H7 (cell line): ENCODE measurements around the gene ABCA7. TPM values are rescaled to one million over a fixed set of nuclear protein-coding genes. Genes with fewer than 3 reads are reported as not detected.
A peak's percentile ranks its signal among the peaks of the same experiment; 100 is the strongest.

ENCODE experiments used
- DNase-seq: peaks from one replicate; pipeline ENCODE4 v3.0.0; 2012
- H3K27me3 ChIP-seq: 2 replicates; pipeline ENCODE4 v1.6.0; 2011; ENCODE audit warnings: mild to moderate bottlenecking, low read length; ENCODE audit not compliant: control insufficient read depth, insufficient read depth
- H3K36me3 ChIP-seq: replicated peaks from 2 replicates; pipeline ENCODE4 v1.5.1; 2011; ENCODE audit warnings: low read length; ENCODE audit not compliant: control insufficient read depth, insufficient read depth
- H3K4me3 ChIP-seq: 2 replicates; pipeline ENCODE4 v1.5.1; 2011; ENCODE audit warnings: low read depth, mild to moderate bottlenecking, control low read depth, low read length, moderate library complexity; ENCODE audit not compliant: insufficient read depth
- total RNA-seq: library from RNA; depleted of rRNA; stranded (reverse); fragments of >200 nt; shearing (Covaris generic); gene quantifications from 2 replicates; pipeline ENCODE4 v1.2.3, GENCODE V29; 2014

ABCA7 gene
- total RNA-seq, 1 experiment from 2014 or later: 19.7 TPM

- peak; percentile 95 for DNase-seq
- Histone ChIP-seq H3K36me3 (peaks cover 5% of the 10 kb centered on the region), H3K27me3 (peaks cover 34% of the 10 kb centered on the region; the same call in 1 of the 2 replicates), H3K4me3 (peak overlapping the region; percentile 48)
Measured at GRCh38 chr19:1070931-1071791, 31.3 kb downstream of the ABCA7 start.

GRCh38 chr19:1072371-1073015, 32.6 kb downstream of the ABCA7 start:
- Histone ChIP-seq H3K27me3 (peaks cover 22% of the 10 kb centered on the region; the same call in 1 of the 2 replicates), H3K36me3 (peaks cover 5% of the 10 kb centered on the region), H3K4me3 (no peak overlapping the region)
- DNase-seq: no peak

DNA sequence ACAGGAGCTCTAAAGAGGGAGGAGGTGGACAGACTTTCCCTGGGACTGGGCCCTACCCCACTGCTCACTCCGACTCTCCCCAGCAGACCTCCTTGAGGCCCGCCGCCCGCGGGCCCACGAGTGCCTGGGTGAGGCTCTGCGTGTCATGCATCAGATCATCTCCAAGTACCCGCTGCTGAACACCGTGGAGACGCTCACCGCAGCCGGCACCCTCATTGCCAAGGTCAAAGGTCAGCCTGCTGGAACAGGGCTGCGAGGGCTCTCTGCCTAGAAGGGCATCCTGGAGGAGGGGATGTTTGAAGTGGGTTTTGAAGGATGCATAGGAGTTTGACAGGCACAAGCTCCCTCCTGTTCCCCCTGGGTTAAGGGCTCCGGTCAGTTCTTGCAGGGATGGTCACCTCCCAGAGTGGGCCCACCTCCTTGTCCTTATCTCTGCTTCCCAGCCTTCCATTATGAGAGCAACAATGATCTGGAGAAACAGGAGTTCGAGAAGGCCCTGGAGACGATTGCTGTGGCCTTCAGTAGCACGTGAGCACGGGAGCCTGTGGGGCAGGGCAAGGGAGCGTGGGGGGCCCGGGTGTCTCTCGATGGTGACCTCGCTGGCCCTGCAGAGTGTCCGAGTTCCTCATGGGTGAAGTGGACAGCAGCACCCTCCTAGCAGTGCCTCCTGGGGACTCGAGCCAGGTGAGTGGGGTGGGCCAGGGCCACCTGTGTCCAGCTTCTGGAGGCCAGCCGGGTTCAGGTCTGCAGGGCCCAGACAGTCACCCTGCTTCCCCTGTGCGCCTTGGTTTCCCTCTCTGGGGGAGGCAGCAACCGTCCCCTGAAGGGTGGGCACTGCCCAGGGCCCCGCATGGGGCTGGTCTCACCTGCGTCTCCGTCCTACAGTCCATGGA, 33.4 kb downstream of the ABCA7 start:
- H3K36me3 ChIP-seq: peaks cover 5% of the 10 kb centered on the region
- no peak overlapping the region for H3K4me3 ChIP-seq
- DNase-seq: no peak
- peaks cover 20% of the 10 kb centered on the region; the same call in 1 of the 2 replicates for H3K27me3 ChIP-seq

DNA sequence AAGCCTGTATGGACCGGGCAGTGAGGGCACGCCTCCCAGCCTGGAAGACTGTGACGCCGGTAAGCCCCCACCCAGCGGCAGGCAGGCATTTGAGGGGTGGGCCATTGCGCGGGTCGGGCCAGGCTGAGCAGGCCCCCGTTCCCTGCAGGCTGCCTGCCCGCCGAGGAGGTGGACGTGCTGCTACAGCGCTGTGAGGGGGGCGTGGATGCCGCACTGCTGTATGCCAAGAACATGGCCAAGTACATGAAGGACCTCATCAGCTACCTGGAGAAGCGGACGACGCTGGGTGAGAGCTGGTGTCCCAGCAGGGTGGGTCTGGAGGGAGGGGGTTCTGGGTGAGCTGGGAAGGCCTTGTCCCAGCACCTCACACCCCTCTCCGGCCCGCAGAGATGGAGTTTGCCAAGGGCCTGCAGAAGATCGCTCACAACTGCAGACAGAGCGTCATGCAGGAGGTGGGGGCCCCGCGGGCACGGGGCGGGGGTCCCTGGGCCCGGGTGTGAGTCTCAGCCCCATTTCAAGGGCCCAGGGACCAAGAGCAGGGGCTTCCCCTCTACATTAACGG, 34.1 kb downstream of the ABCA7 start:
- peaks cover 5% of the 10 kb centered on the region for H3K36me3 ChIP-seq
- no peak overlapping the region for H3K4me3 ChIP-seq
- DNase-seq: no peak
- H3K27me3 ChIP-seq: peaks cover 17% of the 10 kb centered on the region; the same call in 1 of the 2 replicates

DNA sequence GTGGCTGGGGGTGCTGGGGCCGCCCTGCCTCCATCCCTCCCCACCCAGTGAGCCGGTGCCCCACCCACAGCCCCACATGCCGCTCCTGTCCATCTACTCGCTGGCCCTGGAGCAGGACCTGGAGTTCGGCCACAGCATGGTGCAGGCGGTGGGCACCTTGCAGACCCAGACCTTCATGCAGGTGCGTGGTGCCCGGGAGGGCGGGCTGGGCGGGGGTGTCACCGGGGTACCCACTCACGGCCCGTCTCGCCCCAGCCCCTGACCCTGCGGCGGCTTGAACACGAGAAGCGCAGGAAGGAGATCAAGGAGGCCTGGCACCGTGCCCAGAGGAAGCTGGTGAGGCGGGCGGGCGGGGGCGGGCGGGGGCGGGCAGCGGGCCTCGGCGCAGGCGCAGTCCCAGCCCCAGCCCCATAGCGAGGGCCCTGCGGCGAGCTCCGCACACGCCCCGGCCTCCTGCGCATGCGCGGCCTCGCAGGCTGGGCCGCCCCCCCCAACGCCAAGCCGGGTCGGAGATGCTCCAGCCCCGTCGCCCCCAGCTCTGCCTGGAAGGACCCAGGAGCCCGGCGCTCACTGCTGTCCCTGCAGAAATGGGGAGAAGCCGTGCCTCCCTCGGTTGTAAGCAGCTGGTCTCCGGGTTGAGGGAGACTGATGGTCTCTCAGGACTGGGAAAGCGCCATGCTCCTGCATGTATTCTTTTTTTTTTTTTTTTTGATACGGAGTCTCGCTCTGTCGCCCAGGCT, 34.8 kb downstream of the ABCA7 start:
- H3K27me3 ChIP-seq: peaks cover 15% of the 10 kb centered on the region; the same call in 1 of the 2 replicates
- no peak overlapping the region for H3K4me3 ChIP-seq
- no peak for DNase-seq
- H3K36me3 ChIP-seq: peaks cover 5% of the 10 kb centered on the region

DNA sequence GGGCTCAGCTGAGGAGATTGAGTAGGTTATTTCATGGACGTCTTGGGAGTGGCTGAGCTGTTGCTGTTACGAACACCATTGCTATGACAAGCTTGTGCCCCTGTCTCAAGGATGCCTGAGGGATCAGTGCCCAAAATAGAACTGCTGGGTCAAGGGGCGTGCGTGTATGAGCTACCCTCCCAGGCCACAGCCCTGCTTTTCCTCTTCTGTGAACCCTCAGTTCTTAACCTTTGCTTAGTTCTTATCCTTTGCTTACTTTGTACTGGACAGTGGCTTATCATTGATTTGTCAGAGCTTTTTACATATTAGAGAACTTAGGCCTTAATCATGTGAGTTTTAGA, 36.1 kb downstream of the ABCA7 start:
- Histone ChIP-seq H3K36me3 (peaks cover 5% of the 10 kb centered on the region), H3K4me3 (no peak overlapping the region), H3K27me3 (peaks cover 6% of the 10 kb centered on the region; the same call in 1 of the 2 replicates)
- no peak for DNase-seq

GRCh38 chr19:1076951-1077350, 37.0 kb downstream of the ABCA7 start:
- Histone ChIP-seq H3K27me3 (no peaks in the 10 kb centered on the region; the same call in 1 of the 2 replicates), H3K4me3 (no peak overlapping the region), H3K36me3 (peaks cover 5% of the 10 kb centered on the region)
- no peak for DNase-seq

GRCh38 chr19:1079566-1080111, 39.7 kb downstream of the ABCA7 start:
- Histone ChIP-seq H3K4me3 (no peak overlapping the region), H3K27me3 (no peaks in the 10 kb centered on the region), H3K36me3 (peaks cover 4% of the 10 kb centered on the region)
- peak; percentile 79 for DNase-seq

DNA sequence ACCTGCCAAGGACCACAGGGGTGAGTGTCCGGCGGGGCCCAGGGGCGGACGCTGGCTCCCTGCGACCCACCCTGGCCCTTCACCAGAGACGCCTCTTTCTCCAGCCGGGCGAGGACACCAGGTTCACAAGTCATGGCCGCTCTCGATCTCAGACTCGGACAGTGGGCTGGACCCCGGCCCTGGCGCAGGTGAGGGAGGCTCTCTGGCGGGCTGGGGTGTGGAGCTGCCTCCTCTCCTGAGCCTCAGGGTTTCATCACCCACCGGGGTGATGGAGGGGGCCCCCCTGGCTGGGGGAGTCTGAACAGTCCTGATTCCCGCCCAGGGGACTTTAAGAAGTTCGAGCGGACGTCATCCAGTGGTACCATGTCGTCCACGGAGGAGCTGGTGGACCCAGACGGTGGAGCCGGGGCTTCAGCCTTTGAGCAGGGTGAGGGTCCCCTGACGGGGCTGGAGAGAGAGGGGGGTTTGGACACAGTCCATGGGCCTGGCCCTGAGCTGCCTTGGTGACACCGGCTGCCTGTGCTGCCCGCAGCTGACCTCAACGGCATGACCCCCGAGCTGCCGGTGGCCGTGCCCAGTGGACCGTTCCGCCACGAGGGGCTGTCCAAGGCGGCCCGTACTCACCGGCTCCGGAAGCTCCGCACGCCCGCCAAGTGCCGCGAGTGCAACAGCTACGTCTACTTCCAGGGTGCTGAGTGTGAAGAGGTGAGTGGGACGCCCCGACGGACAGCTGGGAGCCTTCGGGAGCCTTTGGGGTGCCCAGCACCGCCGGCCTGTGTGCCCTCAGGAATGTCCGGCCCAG, 40.7 kb downstream of the ABCA7 start:
- Histone ChIP-seq H3K4me3 (no peak overlapping the region), H3K27me3 (no peaks in the 10 kb centered on the region), H3K36me3 (peaks cover 7% of the 10 kb centered on the region)
- DNase-seq: no peak

- H3K36me3 ChIP-seq: peaks cover 6% of the 10 kb centered on the region
- H3K27me3 ChIP-seq: no peaks in the 10 kb centered on the region
- peak; percentile 72 for DNase-seq
- H3K4me3 ChIP-seq: peak overlapping the region; percentile 41
Measured at GRCh38 chr19:1081301-1082164, 41.6 kb downstream of the ABCA7 start.

- peak overlapping the region; percentile 54 for H3K4me3 ChIP-seq
- H3K27me3 ChIP-seq: no peaks in the 10 kb centered on the region
- peak; percentile 100 for DNase-seq
- peaks cover 6% of the 10 kb centered on the region for H3K36me3 ChIP-seq
Measured at GRCh38 chr19:1082165-1082927, 42.4 kb downstream of the ABCA7 start.
